Thyroid gland (tissue), 4 donors: ENCODE measurements around the gene SMAP2.

Experiments used
- POLR2A ChIP-seq, 2 donors: fragments of 450-650 bp; IDR thresholded peaks; one replicate each; pipeline ENCODE4 v1.6.1; 2017; ENCODE audit warnings: antibody characterized with exemption in 2 of 2, mild to moderate bottlenecking in 2 of 2, moderate library complexity in 1 of 2
- TF ChIP-seq, protein P1 (sequence below), 6 experiments: fragments of 200-600 bp in 3 of 6; fragments of 450-650 bp in 3 of 6; sonication (generic) in 3 of 6; IDR thresholded peaks; one replicate each; pipeline ENCODE4 v1.5.1; 2016 to 2019; ENCODE audit warnings: antibody characterized with exemption in 6 of 6, mild to moderate bottlenecking in 2 of 6, inconsistent platforms in 1 of 6, moderate library complexity in 1 of 6

- no peak for TF ChIP-seq POLR2A (IDR thresholded peaks at IDR 0.05)
- TF ChIP-seq, protein P1, sequence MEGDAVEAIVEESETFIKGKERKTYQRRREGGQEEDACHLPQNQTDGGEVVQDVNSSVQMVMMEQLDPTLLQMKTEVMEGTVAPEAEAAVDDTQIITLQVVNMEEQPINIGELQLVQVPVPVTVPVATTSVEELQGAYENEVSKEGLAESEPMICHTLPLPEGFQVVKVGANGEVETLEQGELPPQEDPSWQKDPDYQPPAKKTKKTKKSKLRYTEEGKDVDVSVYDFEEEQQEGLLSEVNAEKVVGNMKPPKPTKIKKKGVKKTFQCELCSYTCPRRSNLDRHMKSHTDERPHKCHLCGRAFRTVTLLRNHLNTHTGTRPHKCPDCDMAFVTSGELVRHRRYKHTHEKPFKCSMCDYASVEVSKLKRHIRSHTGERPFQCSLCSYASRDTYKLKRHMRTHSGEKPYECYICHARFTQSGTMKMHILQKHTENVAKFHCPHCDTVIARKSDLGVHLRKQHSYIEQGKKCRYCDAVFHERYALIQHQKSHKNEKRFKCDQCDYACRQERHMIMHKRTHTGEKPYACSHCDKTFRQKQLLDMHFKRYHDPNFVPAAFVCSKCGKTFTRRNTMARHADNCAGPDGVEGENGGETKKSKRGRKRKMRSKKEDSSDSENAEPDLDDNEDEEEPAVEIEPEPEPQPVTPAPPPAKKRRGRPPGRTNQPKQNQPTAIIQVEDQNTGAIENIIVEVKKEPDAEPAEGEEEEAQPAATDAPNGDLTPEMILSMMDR (IDR thresholded peaks at IDR 0.05) = no peak
These were observed 21.4 kb upstream of the SMAP2 start for GRCh38 chr1:40352126-40352525.
